CD4-positive, alpha-beta T cell (primary cell): ENCODE data around the gene FSTL4. TPM values are rescaled to one million over a fixed set of nuclear protein-coding genes. Genes with fewer than 3 reads are reported as not detected.

Source experiments
- ATAC-seq: fragments of 200-7000 bp; cut with Tn5 transposase; one replicate; pipeline ENCODE4 v1.10.0; 2022; ENCODE audit warnings: mild to moderate bottlenecking; ENCODE audit not compliant: poor library complexity
- CTCF ChIA-PET: fragments of 350-600 bp; sonication (Branson Sonifier 250); formaldehyde crosslinking; loops from one replicate; lab custom pipeline; 2021; ENCODE audit warnings: antibody characterized with exemption, inconsistent platforms; lab: Charles Lee
- POLR2A ChIA-PET: fragments of 350-600 bp; sonication (Branson Sonifier 250); formaldehyde crosslinking; loops from one replicate; lab custom pipeline; 2021; ENCODE audit warnings: antibody characterized with exemption, inconsistent platforms; lab: Charles Lee
- DNase-seq, 14 experiments: peaks; one replicate each; pipeline ENCODE4 v3.0.0-alpha.2; 2013 to 2020; ENCODE audit warnings: mixed read lengths in 2 of 14
- H3K27ac ChIP-seq, 2 donors: one replicate each; pipeline versions ENCODE4 v1.5.1 to v1.7.0; 2013; ENCODE audit warnings: low read length in 2 of 2, low read depth in 1 of 2, mild to moderate bottlenecking in 1 of 2
- H3K27me3 ChIP-seq, 2 experiments: 1 replicate in 1 of 2; 2 replicates in 1 of 2; pipeline versions ENCODE4 v1.6.1 to v1.7.0; 2013; ENCODE audit warnings: low read length in 2 of 2, control low read depth in 1 of 2, mild to moderate bottlenecking in 1 of 2, moderate library complexity in 1 of 2; ENCODE audit not compliant: insufficient read depth in 2 of 2, control insufficient read depth in 1 of 2
- H3K36me3 ChIP-seq: one replicate; pipeline ENCODE4 v1.6.1; 2013; ENCODE audit warnings: low read length, control low read depth; ENCODE audit not compliant: insufficient read depth
- H3K4me1 ChIP-seq: one replicate; pipeline ENCODE4 v1.6.1; 2013; ENCODE audit warnings: low read length, control low read depth; ENCODE audit not compliant: insufficient read depth
- H3K4me3 ChIP-seq: one replicate; pipeline ENCODE4 v1.5.1; 2013; ENCODE audit warnings: mild to moderate bottlenecking, low read length, moderate library complexity
- H3K9me3 ChIP-seq, 2 experiments: 1 replicate in 1 of 2; 2 replicates in 1 of 2; pipeline versions ENCODE4 v1.6.1 to v1.7.0; 2013; ENCODE audit warnings: low read length in 2 of 2, mild to moderate bottlenecking in 2 of 2, control low read depth in 1 of 2, moderate library complexity in 1 of 2; ENCODE audit not compliant: control insufficient read depth in 1 of 2, insufficient read depth in 1 of 2
- H3K27ac Mint-ChIP-seq: one replicate; pipeline ENCODE4 v1.8.0; 2020; ENCODE audit warnings: mixed read lengths
- H3K27me3 Mint-ChIP-seq: one replicate; pipeline ENCODE4 v1.8.0; 2021; ENCODE audit warnings: mixed read lengths
- H3K36me3 Mint-ChIP-seq: one replicate; pipeline ENCODE4 v1.8.0; 2021; ENCODE audit warnings: low read depth, mixed read lengths
- H3K4me1 Mint-ChIP-seq: one replicate; pipeline ENCODE4 v1.8.0; 2021; ENCODE audit warnings: low read depth, mixed read lengths
- H3K4me3 Mint-ChIP-seq: one replicate; pipeline ENCODE4 v1.8.0; 2020; ENCODE audit warnings: mild to moderate bottlenecking, mixed read lengths
- H3K9me3 Mint-ChIP-seq: one replicate; pipeline ENCODE4 v1.8.0; 2020; ENCODE audit warnings: mixed read lengths
- intact Hi-C, 2 experiments: fragments of 100-400 bp; cut with DNase I in 1 of 2; cut with micrococcal nuclease in 1 of 2; formaldehyde crosslinking; loops; one replicate each; pipeline versions ENCODE4 v1.15.1 to v1.9.0; 2023 to 2025; cut with DNase I, micrococcal nuclease
- total RNA-seq, 174 experiments: library from RNA in 2 of 174; stranded (reverse) in 2 of 174; gene quantifications; one replicate each; pipeline ENCODE4 v1.2.3 and lab custom pipeline; 2021 to 2026
- TF ChIP-seq, protein P1 (sequence below): fragments of 200-600 bp; IDR thresholded peaks from one replicate; pipeline ENCODE4 v1.8.0; 2022; ENCODE audit warnings: antibody characterized with exemption, mild to moderate bottlenecking

The FSTL4 gene
- total RNA-seq, 2 experiments from 2014 or later: not detected

DNA sequence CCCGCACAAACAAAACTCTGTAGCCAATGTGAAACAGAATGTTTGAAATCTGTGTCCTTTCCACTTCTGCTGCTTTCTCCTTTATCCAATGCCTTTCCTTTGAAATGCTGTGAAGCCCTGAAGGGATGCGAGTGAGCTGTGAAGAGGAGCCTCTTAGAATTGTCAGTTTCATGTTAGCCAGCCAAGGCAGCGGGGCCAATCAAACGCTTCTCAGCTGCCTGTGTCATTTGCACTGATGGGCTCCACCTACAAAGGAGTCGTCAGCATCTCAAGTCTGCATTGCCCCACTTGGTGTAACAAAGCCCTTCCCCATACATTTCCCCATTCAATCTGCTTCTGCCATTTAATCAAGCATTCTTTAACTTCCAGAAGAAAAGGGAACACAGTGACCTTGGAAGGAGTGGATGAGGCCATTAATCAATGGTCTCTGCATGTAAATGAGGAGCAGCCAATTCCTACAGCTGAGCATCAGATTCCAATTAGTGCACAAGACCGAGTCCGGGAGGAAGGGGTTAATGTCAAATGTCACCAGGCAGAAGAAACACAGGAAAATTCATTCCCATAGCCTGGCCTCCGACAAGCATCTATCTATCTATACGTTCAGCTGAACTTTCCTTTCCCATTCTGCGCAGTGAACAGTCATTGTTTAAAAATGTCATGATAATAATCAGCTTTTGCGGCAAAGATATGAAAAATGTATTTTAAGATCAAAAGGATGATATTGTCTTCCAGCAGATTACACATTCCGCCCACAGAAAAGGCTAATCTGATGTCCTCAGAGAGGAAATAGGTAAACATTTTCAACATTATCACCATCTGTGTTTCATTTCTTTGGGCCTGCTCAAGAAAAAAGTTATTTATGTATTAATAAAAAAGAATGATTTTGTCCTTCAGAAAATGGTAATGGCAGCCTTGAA lies 154.6 kb downstream of the FSTL4 start:
- H3K4me1 ChIP-seq: peaks cover 11% of the 10 kb centered on the region
- H3K4me3 ChIP-seq: no peak overlapping the region
- no peak for ATAC-seq
- no peaks in the 10 kb centered on the region for H3K9me3 ChIP-seq
- Mint-ChIP-seq H3K36me3 (no peaks in the 10 kb centered on the region), H3K9me3 (no peaks in the 10 kb centered on the region), H3K4me3 (no peak overlapping the region), H3K27ac (no peak overlapping the region), H3K27me3 (peaks cover 4% of the 10 kb centered on the region), H3K4me1 (peaks cover 4% of the 10 kb centered on the region)
- intact Hi-C loops: loop anchor here in 1 of 2 experiments (5.0 kb wide), 1 partner anchor 340 kb away; no protein-coding TSS in a partner anchor
- peak in 1 of 14 experiments; percentile 13 for DNase-seq
- POLR2A ChIA-PET: no interaction called here
- no peaks in the 10 kb centered on the region for H3K36me3 ChIP-seq
- CTCF ChIA-PET: interaction anchor here (1.3 kb wide), 1 partner anchor 34 kb away, joined by 3 read pairs; no protein-coding TSS in a partner anchor
- no peaks in the 10 kb centered on the region for H3K27me3 ChIP-seq
- no peak overlapping the region for H3K27ac ChIP-seq
- TF ChIP-seq, protein P1, sequence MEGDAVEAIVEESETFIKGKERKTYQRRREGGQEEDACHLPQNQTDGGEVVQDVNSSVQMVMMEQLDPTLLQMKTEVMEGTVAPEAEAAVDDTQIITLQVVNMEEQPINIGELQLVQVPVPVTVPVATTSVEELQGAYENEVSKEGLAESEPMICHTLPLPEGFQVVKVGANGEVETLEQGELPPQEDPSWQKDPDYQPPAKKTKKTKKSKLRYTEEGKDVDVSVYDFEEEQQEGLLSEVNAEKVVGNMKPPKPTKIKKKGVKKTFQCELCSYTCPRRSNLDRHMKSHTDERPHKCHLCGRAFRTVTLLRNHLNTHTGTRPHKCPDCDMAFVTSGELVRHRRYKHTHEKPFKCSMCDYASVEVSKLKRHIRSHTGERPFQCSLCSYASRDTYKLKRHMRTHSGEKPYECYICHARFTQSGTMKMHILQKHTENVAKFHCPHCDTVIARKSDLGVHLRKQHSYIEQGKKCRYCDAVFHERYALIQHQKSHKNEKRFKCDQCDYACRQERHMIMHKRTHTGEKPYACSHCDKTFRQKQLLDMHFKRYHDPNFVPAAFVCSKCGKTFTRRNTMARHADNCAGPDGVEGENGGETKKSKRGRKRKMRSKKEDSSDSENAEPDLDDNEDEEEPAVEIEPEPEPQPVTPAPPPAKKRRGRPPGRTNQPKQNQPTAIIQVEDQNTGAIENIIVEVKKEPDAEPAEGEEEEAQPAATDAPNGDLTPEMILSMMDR: no peak

DNA sequence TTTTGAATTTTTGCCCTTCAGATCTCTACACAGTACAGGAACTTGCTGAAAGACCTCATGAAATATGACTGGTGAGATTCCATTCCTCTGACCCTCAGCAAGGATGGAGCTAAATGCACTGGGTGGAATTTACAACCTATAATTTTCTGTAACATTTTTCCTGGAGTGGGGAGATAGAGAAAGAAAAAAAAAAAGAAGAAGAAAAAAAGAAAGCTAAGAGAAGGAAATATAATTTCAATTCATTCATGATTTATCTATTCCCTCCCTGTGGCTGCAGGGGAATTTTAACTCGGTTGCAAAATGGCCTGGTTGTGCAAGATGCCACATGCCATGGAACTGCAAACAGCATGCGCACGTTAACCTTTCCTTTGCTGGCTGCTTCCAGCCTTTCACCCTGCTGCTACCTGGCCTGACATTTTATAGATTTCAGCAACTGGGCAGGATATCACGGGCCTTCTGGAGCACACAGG lies 155.4 kb downstream of the FSTL4 start:
- Histone ChIP-seq H3K4me3 (no peak overlapping the region), H3K27me3 (no peaks in the 10 kb centered on the region), H3K27ac (no peak overlapping the region), H3K9me3 (no peaks in the 10 kb centered on the region), H3K4me1 (peaks cover 11% of the 10 kb centered on the region), H3K36me3 (no peaks in the 10 kb centered on the region)
- TF ChIP-seq, protein P1: no peak
- Mint-ChIP-seq H3K27ac (no peak overlapping the region), H3K4me3 (no peak overlapping the region), H3K4me1 (peaks cover 4% of the 10 kb centered on the region), H3K27me3 (peaks cover 4% of the 10 kb centered on the region), H3K36me3 (no peaks in the 10 kb centered on the region), H3K9me3 (no peaks in the 10 kb centered on the region)
- ChIA-PET POLR2A (no interaction called here), CTCF (no interaction called here)
- DNase-seq (peak in 1 of 14 experiments; percentile 12), ATAC-seq (no peak)
- intact Hi-C loops: loop anchor here in 1 of 2 experiments (5.0 kb wide), 1 partner anchor 340 kb away; no protein-coding TSS in a partner anchor

DNA sequence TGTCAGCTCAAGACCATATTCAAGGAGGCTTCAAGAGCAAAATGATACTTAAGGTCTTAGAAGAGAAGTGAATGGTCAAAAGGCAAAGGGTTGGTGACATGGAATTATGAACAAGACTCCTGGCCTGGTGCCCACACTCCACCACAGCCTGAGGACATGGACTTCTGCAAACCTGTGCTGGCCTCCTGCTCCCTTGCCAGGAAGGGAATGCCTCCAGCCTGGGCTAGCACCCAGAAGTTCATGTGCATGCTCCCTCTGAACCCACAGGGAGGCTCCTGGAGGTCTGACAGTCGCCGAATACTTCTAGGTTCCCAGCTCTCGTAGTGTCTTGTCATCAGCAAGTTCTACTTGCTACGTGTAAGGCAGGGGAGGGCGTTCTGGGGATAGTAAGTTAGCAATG lies 156.7 kb downstream of the FSTL4 start:
- Mint-ChIP-seq H3K4me1 (peaks cover 4% of the 10 kb centered on the region), H3K27ac (no peak overlapping the region), H3K4me3 (no peak overlapping the region), H3K9me3 (no peaks in the 10 kb centered on the region), H3K36me3 (no peaks in the 10 kb centered on the region), H3K27me3 (peaks cover 4% of the 10 kb centered on the region)
- H3K27ac ChIP-seq: no peak overlapping the region
- TF ChIP-seq, protein P1: no peak
- ChIA-PET POLR2A (interaction anchor here (0.6 kb wide), 1 partner anchor 32 kb away, joined by 3 read pairs; no protein-coding TSS in a partner anchor), CTCF (no interaction called here)
- intact Hi-C loops: loop anchor here in 1 of 2 experiments (5.0 kb wide), 1 partner anchor 338 kb away; no protein-coding TSS in a partner anchor
- ATAC-seq (no peak), DNase-seq (no peak)
- H3K4me1 ChIP-seq: peaks cover 11% of the 10 kb centered on the region
- no peaks in the 10 kb centered on the region for H3K9me3 ChIP-seq
- no peak overlapping the region for H3K4me3 ChIP-seq
- H3K36me3 ChIP-seq: no peaks in the 10 kb centered on the region
- H3K27me3 ChIP-seq: no peaks in the 10 kb centered on the region
